Prostate gland (tissue), 2 donors: ENCODE measurements around the gene FGFR1OP2. TPM values are rescaled to one million over a fixed set of nuclear protein-coding genes. Genes with fewer than 3 reads are reported as not detected.

Experiments used
- DNase-seq: peaks from one replicate; pipeline ENCODE4 v3.0.0-alpha.2; 2019; ENCODE audit warnings: low spot score
- H3K27ac ChIP-seq, 2 donors: fragments of 200-600 bp; sonication (generic); 2 replicates each; pipeline ENCODE4 v1.5.1; 2017 to 2019
- H3K27me3 ChIP-seq: fragments of 200-600 bp; sonication (generic); replicated peaks from 2 replicates; pipeline ENCODE4 v1.5.1; 2019; ENCODE audit not compliant: insufficient read depth
- H3K36me3 ChIP-seq, 2 donors: fragments of 200-600 bp; sonication (generic); 1 replicate in 1 of 2; 2 replicates in 1 of 2; pipeline versions ENCODE4 v1.5.1 to v1.8.1; 2017 to 2019
- H3K4me1 ChIP-seq: fragments of 200-600 bp; sonication (generic); replicated peaks from 2 replicates; pipeline ENCODE4 v1.5.1; 2019
- H3K4me3 ChIP-seq, 2 donors: fragments of 200-600 bp; sonication (generic); 2 replicates each; pipeline ENCODE4 v1.5.1; 2017 to 2019
- H3K9me3 ChIP-seq: fragments of 200-600 bp; sonication (generic); 2 replicates; pipeline ENCODE4 v1.5.1; 2017
- POLR2A ChIP-seq: fragments of 450-650 bp; IDR thresholded peaks from one replicate; pipeline ENCODE4 v1.6.1; 2016; ENCODE audit warnings: antibody characterized with exemption, mild to moderate bottlenecking
- POLR2AphosphoS5 ChIP-seq: sonication (generic); formaldehyde crosslinking; IDR thresholded peaks from one replicate; pipeline ENCODE4 v1.6.1; 2017; ENCODE audit warnings: antibody characterized with exemption
- WGBS: methylation state at CpG from one replicate; pipeline ENCODE4 v1.1.5; 2018; 5-methylcytosine and 5-hydroxymethylcytosine counted together
- intact Hi-C: fragments of 100-400 bp; cut with DNase I; formaldehyde crosslinking; loops from one replicate; pipeline ENCODE4 v1.14.2; 2022
- total RNA-seq, 2 donors: library from RNA; depleted of rRNA; stranded (reverse); fragments of >200 nt; gene quantifications; one replicate each; pipeline ENCODE4 v1.1.0, GENCODE V29; 2016
- TF ChIP-seq, protein P1 (sequence below), 4 experiments: fragments of 200-600 bp in 2 of 4; fragments of 450-650 bp in 2 of 4; sonication (generic) in 2 of 4; IDR thresholded peaks; 1 replicate in 3 of 4; 2 replicates in 1 of 4; pipeline ENCODE4 v1.5.1; 2016 to 2019; ENCODE audit warnings: antibody characterized with exemption in 4 of 4, mild to moderate bottlenecking in 2 of 4, moderate library complexity in 2 of 4

FGFR1OP2 gene
- total RNA-seq, 2 donors from 2014 or later: 45.0 to 64.4 TPM

DNA sequence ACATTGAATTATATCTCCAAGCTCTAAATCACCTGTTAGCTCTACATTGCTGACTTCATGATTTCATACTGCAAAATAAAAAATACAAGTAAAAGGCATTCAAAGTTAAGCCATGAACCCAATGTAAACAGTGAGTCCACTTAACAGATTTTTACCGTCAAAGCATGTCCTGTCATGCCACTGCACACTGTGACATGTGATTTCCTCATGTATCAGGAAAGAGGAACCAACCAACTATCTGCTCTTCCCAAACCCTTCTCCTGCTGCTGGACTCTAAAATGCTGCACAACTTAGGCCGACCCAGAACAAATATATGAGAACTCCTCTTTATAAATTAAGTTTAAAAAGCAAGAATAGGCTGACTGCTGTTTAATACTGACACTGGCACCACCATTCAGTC lies 38.4 kb downstream of the FGFR1OP2 start:
- no peaks in the 10 kb centered on the region for H3K36me3 ChIP-seq
- intact Hi-C loops: no loop called here
- TF ChIP-seq POLR2A (no peak), POLR2AphosphoS5 (no peak)
- TF ChIP-seq, protein P1, sequence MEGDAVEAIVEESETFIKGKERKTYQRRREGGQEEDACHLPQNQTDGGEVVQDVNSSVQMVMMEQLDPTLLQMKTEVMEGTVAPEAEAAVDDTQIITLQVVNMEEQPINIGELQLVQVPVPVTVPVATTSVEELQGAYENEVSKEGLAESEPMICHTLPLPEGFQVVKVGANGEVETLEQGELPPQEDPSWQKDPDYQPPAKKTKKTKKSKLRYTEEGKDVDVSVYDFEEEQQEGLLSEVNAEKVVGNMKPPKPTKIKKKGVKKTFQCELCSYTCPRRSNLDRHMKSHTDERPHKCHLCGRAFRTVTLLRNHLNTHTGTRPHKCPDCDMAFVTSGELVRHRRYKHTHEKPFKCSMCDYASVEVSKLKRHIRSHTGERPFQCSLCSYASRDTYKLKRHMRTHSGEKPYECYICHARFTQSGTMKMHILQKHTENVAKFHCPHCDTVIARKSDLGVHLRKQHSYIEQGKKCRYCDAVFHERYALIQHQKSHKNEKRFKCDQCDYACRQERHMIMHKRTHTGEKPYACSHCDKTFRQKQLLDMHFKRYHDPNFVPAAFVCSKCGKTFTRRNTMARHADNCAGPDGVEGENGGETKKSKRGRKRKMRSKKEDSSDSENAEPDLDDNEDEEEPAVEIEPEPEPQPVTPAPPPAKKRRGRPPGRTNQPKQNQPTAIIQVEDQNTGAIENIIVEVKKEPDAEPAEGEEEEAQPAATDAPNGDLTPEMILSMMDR (IDR thresholded peaks at IDR 0.05): no peak

DNA sequence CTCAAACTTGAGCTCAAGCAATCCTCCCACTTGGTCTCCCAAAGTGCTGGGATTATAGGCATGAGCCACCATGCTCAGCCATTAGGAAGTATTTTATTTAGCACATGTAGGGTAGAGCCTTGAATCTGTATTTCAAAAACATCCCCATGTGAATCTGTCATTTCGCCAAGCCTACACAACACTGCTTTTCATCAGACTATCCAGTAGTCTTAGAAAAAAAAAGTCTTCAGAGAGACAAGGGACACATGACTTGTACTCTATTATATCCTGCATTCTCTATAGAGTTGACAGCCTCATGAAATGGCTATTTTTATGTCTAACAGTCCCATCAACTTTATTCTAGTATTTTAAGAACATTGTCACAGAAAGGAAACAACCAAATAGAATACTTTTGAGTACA lies 40.5 kb downstream of the FGFR1OP2 start:
- WGBS: 88% methylated on average over 1 of the region's 1 CpG
- H3K27me3 ChIP-seq: no peaks in the 10 kb centered on the region
- TF ChIP-seq, protein P1 (IDR thresholded peaks at IDR 0.05): no peak
- TF ChIP-seq POLR2AphosphoS5: no peak
- TF ChIP-seq POLR2A: no peak
- no peaks in the 10 kb centered on the region for H3K9me3 ChIP-seq
- H3K4me3 ChIP-seq: no peak overlapping the region
- no peak for DNase-seq
- intact Hi-C loops: no loop called here
- H3K27ac ChIP-seq: no peak overlapping the region
- H3K36me3 ChIP-seq: no peaks in the 10 kb centered on the region
- H3K4me1 ChIP-seq: no peaks in the 10 kb centered on the region

More for the DNA sequence above, 38.4 kb downstream of the FGFR1OP2 start:
- Histone ChIP-seq H3K27me3 (no peaks in the 10 kb centered on the region), H3K4me1 (no peaks in the 10 kb centered on the region), H3K9me3 (no peaks in the 10 kb centered on the region), H3K27ac (no peak overlapping the region), H3K4me3 (no peak overlapping the region)
- WGBS: 64% methylated on average over 2 of the region's 2 CpGs
- no peak for DNase-seq

DNA sequence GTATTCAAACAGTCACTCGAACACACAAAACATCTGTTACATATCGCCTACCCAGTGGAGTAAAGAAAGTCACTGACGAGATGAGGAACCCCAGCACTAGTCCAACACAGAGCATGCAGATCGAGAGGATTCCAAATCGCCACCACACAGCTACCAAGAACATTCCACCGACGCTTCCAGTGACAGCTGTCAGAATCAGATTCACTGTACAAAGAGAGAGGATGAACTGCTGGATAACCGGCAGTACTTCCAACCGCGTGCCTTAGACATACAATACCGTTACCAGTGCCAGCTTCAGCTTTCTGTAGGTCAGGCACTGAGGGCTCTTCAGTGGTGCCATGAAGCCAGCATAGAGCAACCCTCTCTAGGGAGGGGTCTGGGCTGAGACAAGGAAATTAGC lies 41.5 kb downstream of the FGFR1OP2 start:
- no peak for DNase-seq
- TF ChIP-seq, protein P1 (IDR thresholded peaks at IDR 0.05): no peak
- TF ChIP-seq POLR2AphosphoS5 (no peak), POLR2A (no peak)
- Histone ChIP-seq H3K27me3 (no peaks in the 10 kb centered on the region), H3K4me1 (no peaks in the 10 kb centered on the region), H3K9me3 (no peaks in the 10 kb centered on the region), H3K27ac (no peak overlapping the region), H3K36me3 (no peaks in the 10 kb centered on the region), H3K4me3 (no peak overlapping the region)
- intact Hi-C loops: no loop called here
- 95% methylated on average over 11 of the region's 11 CpGs for WGBS

DNA sequence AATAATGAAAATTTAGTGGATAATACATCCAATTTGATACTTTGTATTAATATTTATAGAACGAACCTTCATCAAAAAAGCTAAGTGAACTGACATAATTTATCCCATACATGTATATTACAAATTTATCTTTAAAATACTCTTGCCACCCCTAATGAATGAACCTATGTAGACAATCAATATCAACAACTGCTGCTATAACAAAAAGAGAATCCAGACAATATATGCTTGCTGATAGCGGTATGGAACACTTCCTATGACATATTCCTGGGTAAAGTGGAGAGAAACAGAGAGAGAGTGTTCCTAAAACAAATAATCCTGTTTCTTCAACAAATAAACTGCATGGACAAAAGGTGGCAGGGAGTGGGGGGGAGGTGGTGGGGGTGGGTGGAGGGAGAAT lies 44.6 kb downstream of the FGFR1OP2 start:
- Histone ChIP-seq H3K4me1 (no peaks in the 10 kb centered on the region), H3K27me3 (no peaks in the 10 kb centered on the region), H3K4me3 (no peak overlapping the region), H3K27ac (no peak overlapping the region), H3K9me3 (no peaks in the 10 kb centered on the region), H3K36me3 (no peaks in the 10 kb centered on the region)
- no peak for TF ChIP-seq POLR2A
- no peak for TF ChIP-seq POLR2AphosphoS5
- TF ChIP-seq, protein P1 (IDR thresholded peaks at IDR 0.05): no peak
- WGBS: 97% methylated on average over 2 of the region's 2 CpGs
- intact Hi-C loops: no loop called here
- DNase-seq: no peak

DNA sequence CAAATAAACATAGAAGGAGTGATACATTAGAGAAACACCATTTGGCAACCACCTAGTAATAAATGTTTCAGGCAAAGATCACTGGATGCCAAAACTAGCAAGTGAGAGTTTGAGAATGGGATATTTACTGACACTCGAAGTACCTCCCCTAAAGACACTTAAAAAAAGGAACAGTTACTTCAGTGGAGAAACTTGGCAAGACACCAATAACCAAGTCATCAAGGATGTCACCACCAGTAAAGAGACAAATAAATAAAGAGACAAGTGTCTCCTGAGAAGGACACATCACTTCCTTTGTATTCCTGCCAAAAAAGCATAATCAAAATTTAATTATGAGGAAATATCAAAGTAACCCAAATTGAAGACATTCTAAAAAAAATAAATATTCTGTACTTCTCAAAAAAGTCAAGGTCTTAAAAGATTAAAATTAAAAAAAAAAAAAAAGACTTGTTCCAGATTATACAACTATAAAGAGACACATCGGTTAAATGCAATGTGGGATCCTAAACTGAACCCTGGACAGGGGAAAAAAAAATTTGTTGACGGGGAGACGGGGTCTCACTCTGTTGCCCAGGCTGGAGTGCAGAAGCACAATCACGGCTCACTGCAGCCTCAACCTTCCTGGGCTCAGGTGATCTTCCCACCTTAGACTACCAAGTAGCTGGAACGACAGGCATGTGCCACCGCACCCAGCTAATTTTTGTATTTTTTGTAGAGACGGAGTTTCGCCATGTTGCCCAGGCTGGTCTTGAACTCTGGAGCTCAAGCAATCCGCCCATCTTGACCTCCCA lies 49.6 kb downstream of the FGFR1OP2 start:
- H3K36me3 ChIP-seq: no peaks in the 10 kb centered on the region
- H3K9me3 ChIP-seq: no peaks in the 10 kb centered on the region
- intact Hi-C loops: no loop called here
- DNase-seq: no peak
- no peaks in the 10 kb centered on the region for H3K27me3 ChIP-seq
- H3K27ac ChIP-seq: no peak overlapping the region
- H3K4me3 ChIP-seq: no peak overlapping the region
- TF ChIP-seq POLR2AphosphoS5 (peak; percentile 19), POLR2A (no peak)
- TF ChIP-seq, protein P1 (IDR thresholded peaks at IDR 0.05): no peak
- WGBS: 75% methylated on average over 10 of the region's 10 CpGs
- no peaks in the 10 kb centered on the region for H3K4me1 ChIP-seq
